Chondrocyte (in vitro differentiated cells): ENCODE measurements around the gene PSTPIP2. TPM values are rescaled to one million over a fixed set of nuclear protein-coding genes. Genes with fewer than 3 reads are reported as not detected.
"Not testable (repeated sequence)": the region's sequence is repeated elsewhere in the genome, so short reads cannot be mapped to it uniquely, and the experiment has no call there.

Experiments
- DNase-seq: peaks from one replicate; pipeline ENCODE4 v3.0.0; 2021; ENCODE audit warnings: mixed read lengths, low spot score
- H3K27ac Mint-ChIP-seq: one replicate; pipeline ENCODE4 v1.8.0; 2021; ENCODE audit warnings: mild to moderate bottlenecking, moderate library complexity, mixed read lengths; ENCODE audit not compliant: unreplicated experiment
- H3K27me3 Mint-ChIP-seq: 2 replicates; pipeline ENCODE4 v1.8.0; 2021; ENCODE audit warnings: low read depth, mixed read lengths
- H3K36me3 Mint-ChIP-seq: 2 replicates; pipeline ENCODE4 v1.8.0; 2021; ENCODE audit warnings: low read depth, mixed read lengths
- H3K4me1 Mint-ChIP-seq: 2 replicates; pipeline ENCODE4 v1.8.0; 2021; ENCODE audit warnings: low read depth, mild to moderate bottlenecking, mixed read lengths
- H3K4me3 Mint-ChIP-seq: one replicate; pipeline ENCODE4 v1.8.0; 2021; ENCODE audit warnings: mild to moderate bottlenecking, moderate library complexity, mixed read lengths; ENCODE audit not compliant: unreplicated experiment
- H3K9me3 Mint-ChIP-seq: 2 replicates; pipeline ENCODE4 v1.8.0; 2021; ENCODE audit warnings: low read depth, mixed read lengths
- CTCF ChIP-seq: fragments of 200-600 bp; sonication (generic); IDR thresholded peaks from 2 replicates; pipeline ENCODE4 v1.5.0; 2021; ENCODE audit warnings: antibody characterized with exemption, mild to moderate bottlenecking, moderate library complexity
- total RNA-seq: library from RNA; stranded (reverse); gene quantifications from 3 replicates; pipeline ENCODE4 v1.2.1, GENCODE V29; 2021

Gene PSTPIP2
- total RNA-seq, 1 donor from 2014 or later, result 4.5 TPM

DNA sequence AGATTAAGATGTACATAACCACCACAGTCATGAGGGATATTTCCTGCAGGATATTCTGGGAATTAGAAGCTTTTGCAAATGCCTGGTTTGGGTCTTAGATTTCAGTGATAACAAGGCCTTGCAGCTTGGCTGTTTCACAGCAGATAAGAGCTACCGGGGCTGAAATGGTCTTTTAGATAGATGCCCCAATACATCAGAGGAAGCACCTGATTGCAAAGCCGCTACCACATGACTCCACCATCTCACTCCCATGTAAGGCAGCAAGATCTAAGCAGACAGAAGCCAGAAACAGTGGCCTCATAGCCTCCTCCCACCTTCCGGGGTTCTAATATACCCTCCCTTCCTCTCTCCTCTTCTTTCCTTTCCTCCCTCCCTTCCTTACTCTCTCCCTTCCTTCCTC, 73.8 kb downstream of the PSTPIP2 start:
- no peak overlapping the region for H3K4me3 Mint-ChIP-seq
- no peaks in the 10 kb centered on the region for H3K27me3 Mint-ChIP-seq
- peaks cover 8% of the 10 kb centered on the region for H3K4me1 Mint-ChIP-seq
- H3K36me3 Mint-ChIP-seq, result peaks cover 10% of the 10 kb centered on the region
- H3K9me3 Mint-ChIP-seq, result peaks cover 16% of the 10 kb centered on the region
- no peak for TF ChIP-seq CTCF
- no peak overlapping the region for H3K27ac Mint-ChIP-seq
- DNase-seq, result no peak

DNA sequence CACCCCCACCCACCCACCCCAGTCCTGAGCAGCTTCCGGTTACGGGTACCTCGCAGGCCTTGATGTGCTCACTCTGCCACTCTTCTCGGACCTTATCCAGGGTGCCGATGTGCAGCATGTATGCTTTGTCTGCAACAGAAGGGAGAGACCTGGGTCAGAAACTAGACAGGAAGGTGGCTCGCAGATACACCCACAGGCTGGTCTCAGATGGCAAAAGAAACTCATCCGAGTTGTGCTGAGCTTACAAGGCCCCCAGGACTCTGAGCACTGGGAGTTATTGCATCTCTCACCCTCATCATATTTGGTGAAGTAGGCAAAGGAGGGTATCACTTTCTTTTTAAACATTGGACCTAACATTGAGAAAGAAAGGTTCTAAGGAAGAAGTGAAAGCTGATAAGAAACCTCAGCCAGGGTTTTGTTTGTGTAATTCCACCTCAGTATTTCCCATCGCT, 74.3 kb downstream of the PSTPIP2 start:
- H3K4me1 Mint-ChIP-seq, result peaks cover 8% of the 10 kb centered on the region
- no peaks in the 10 kb centered on the region for H3K27me3 Mint-ChIP-seq
- H3K27ac Mint-ChIP-seq, result no peak overlapping the region
- no peak for TF ChIP-seq CTCF
- no peak overlapping the region for H3K4me3 Mint-ChIP-seq
- peaks cover 14% of the 10 kb centered on the region for H3K9me3 Mint-ChIP-seq
- no peak for DNase-seq
- H3K36me3 Mint-ChIP-seq, result peaks cover 8% of the 10 kb centered on the region

GRCh38 chr18:45995461-45995860, 76.6 kb downstream of the PSTPIP2 start:
- DNase-seq, result no peak
- Mint-ChIP-seq H3K4me3 (no peak overlapping the region), H3K9me3 (no peaks in the 10 kb centered on the region), H3K27ac (no peak overlapping the region), H3K27me3 (no peaks in the 10 kb centered on the region), H3K36me3 (no peaks in the 10 kb centered on the region), H3K4me1 (peaks cover 8% of the 10 kb centered on the region)
- no peak for TF ChIP-seq CTCF

DNA sequence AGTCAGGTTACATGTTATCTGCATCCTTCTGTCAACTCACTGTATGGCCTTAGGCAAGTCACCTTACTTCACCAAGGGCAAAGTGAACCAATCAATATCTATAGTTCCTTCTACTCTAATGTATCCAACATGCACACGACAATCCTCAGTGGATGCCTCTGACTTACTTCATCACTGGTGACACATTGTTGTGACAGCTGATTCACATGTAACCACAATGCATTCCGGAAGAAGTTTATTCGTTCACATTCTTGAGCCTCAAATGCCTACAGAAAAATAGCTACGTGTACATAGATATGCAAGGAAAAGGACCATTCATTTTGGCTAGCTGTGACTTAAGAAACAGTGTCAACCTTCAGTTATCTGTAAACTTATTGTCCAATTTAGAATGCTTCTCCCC, 78.6 kb downstream of the PSTPIP2 start:
- H3K4me3 Mint-ChIP-seq, result no peak overlapping the region
- no peak for DNase-seq
- H3K9me3 Mint-ChIP-seq, result no peaks in the 10 kb centered on the region
- no peak for TF ChIP-seq CTCF
- no peaks in the 10 kb centered on the region for H3K27me3 Mint-ChIP-seq
- peaks cover 3% of the 10 kb centered on the region for H3K36me3 Mint-ChIP-seq
- no peak overlapping the region for H3K27ac Mint-ChIP-seq
- H3K4me1 Mint-ChIP-seq, result peaks cover 8% of the 10 kb centered on the region

DNA sequence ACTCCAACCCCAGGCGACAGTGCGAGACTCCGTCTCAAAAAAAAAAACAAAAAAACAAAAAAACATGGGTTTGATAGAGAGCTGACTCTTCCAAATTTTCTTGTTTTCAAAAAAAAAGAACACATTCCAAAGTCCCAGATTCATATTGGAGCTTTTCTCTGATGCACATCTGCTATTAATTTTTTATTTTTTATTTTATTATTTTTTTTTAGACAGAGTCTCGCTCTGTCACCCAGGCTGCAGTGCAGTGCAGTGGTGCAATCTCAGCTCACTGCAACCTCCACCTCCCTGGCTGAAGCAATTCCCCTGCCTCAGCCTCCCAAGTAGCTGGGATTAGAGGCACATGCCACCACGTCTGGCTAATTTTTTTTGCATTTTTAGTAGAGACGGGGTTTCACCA, 79.5 kb downstream of the PSTPIP2 start:
- DNase-seq, H3K36me3 Mint-ChIP-seq, H3K4me3 Mint-ChIP-seq, H3K27me3 Mint-ChIP-seq, H3K4me1 Mint-ChIP-seq, H3K27ac Mint-ChIP-seq, H3K9me3 Mint-ChIP-seq: not testable (repeated sequence)

GRCh38 chr18:45991788-45992187, 80.3 kb downstream of the PSTPIP2 start:
- peaks cover 8% of the 10 kb centered on the region for H3K4me1 Mint-ChIP-seq

More at GRCh38 chr18:45991788-45992187, 80.3 kb downstream of the PSTPIP2 start:
- no peak overlapping the region for H3K4me3 Mint-ChIP-seq
- TF ChIP-seq CTCF, result no peak
- no peaks in the 10 kb centered on the region for H3K9me3 Mint-ChIP-seq
- H3K36me3 Mint-ChIP-seq, result peaks cover 8% of the 10 kb centered on the region
- no peak overlapping the region for H3K27ac Mint-ChIP-seq
- no peaks in the 10 kb centered on the region for H3K27me3 Mint-ChIP-seq
- no peak for DNase-seq
